ENCODE data around the gene ICAM2.
"Not testable (repeated sequence)": the region's sequence is repeated elsewhere in the genome, so short reads cannot be mapped to it uniquely, and the experiment has no call there.

ICAM2 gene

DNA sequence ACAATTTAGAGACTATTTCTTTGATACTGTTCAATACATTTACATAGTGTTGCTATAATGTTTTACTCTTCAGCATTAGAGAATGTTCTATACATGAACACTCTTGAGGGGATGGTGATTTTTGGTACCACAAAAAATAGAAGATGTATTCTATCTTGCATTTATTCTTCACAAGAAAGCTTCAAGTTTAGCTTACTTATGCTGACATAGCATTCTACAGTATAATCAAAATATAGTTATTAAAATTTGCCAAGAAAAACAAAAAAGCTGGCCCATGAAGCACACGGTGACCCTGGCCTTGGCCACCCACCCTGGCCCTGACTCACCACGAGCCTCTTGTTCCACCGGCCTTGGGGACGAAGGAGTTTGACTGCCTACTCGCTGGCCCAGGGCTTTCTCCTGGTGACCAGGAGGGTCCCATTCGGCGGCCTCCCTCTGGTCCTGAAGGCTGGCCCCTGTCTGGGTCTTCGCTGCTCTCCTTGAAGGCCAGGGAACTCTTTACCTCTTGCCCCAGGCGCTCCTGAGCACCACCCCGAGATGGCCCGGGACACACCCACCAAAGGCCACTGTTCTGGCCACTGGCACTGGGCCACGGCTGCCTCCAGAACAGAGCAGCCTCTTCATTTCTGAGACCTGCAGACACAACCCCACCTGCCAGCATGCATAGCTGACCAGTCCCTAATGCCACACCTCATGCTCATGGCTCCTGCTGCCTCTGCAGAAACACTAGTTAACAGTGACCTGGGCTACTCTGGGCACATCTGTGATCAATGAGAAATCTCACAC lies 22.5 kb upstream of the ICAM2 start:
- DNase-seq = no peak

DNA sequence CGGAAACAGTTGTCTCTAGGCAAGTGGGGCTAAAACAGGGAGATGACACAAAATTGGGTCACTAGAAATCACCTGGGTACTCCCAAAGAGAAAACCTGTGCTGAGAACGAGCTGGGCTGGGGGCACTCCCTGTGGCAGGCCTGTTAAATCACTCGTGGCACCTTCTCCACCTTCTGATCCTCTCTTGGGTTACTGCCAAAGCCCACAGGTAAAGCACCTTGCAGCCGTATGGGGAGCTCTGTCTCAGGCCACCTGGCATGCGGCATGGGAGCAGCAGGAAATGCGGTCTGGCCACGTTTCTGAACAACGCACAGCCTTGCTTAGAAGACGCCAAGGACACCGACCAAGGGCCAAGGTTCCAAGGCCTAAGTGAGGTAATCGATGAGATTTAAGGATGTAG lies 21.5 kb upstream of the ICAM2 start:
- DNase-seq = no peak

DNA sequence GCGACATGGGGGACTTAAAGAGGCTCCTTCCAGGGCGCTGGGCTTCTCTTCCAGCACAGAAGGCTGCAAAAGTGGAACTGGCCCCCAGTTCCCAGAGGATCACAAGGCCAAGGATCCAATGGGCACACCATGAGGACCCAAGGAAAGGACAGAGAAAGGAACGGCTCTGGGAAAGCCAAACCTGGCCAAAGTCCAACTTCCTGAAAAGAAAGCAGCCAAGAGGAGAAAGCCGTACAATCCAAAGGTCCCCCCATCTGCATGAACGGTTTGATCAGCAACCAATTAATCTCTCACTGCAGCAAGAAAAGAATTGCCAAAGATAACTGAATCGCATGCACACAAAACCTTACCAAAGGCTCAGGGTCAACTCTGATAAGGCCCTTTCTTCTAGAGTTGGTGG lies 19.8 kb upstream of the ICAM2 start:
- no peak for DNase-seq

DNA sequence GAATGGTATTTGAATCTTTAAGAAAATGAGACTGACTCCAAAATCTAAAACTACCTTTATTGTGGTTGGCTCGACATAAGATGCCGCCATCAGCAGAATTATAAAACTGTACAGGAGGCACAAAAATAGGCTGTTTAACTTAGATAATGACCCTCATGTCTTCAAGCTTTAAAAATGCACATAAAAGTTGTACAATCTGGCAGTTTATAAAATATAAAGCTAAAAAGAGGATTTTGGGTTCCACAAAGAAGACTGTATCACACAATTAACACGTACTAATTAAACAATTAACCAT lies 18.6 kb upstream of the ICAM2 start:
- no peak for DNase-seq

DNA sequence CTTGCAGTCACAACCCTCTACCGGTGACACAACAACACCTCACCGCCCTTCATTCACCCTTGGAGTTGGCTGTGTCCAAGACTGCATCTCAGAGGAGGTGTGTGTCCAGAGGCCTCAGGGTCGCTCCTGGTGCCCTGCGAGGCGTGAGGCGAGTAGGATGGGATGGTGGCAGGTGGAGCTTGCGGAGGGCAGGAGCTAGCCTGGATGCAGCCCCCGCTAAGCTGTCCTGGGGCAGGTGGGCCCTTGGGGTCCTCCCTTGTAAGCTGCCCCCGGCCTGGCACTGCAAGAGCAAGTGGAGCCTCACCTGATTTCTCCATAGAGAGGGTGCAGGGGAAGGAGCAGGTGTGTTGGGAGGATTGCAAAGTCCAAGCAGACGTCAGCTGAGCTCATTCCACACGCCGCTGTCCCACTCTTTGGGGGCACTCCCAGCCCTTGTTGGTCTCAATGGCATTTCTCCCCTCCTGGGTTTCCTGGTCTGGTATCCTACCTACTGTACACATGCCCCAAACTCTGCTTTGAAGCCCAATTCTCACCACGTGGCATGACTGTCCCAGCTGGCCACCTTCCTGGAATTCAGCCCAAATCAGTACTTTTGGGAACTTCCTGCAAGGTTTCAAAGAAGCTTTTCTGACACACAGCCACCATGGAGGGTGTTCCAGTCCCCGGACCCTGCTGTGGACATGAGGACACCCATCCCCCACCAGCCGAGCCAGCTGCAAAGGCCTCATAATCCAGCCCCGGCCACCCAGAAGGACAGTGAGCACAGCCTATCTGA lies 18.1 kb upstream of the ICAM2 start:
- DNase-seq = no peak

DNA sequence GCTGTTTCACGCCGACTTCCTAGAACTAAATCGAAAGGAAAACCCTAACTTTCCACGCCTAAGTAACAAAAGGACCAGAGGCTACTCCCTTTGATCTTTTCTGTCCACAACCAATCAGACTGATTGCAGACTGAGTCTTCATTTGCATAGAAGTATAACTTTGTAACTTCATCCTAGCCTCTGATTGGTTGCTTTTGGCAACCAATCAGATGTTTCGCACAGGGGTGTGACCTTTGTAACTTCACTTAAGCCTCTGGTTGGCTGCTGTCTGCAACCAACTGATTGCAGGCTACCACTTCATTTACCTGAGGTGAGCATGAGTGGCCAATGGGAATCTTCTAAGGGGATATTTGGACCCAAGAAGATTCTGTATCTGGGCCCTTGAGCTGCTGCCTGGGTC lies 17.4 kb upstream of the ICAM2 start:
- no peak for DNase-seq

DNA sequence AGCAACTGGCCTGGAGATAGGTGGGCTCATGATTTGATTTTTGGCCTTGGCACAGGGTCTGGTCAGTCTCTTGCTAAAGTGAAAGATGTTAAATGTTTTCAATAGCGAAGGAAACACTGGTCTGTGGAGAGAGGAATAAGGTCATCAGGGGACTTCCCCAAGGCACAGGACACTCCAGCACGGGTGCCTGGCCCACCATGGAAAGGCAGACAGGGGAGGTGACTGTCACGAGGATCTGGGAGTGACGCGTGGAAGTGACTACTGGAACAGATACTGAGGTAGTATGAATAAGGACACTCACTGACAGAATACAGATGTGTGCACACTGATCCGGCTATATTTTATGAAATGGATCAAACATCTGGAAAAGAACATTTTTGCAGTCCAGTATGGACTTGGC lies 16.7 kb upstream of the ICAM2 start:
- no peak for DNase-seq

DNA sequence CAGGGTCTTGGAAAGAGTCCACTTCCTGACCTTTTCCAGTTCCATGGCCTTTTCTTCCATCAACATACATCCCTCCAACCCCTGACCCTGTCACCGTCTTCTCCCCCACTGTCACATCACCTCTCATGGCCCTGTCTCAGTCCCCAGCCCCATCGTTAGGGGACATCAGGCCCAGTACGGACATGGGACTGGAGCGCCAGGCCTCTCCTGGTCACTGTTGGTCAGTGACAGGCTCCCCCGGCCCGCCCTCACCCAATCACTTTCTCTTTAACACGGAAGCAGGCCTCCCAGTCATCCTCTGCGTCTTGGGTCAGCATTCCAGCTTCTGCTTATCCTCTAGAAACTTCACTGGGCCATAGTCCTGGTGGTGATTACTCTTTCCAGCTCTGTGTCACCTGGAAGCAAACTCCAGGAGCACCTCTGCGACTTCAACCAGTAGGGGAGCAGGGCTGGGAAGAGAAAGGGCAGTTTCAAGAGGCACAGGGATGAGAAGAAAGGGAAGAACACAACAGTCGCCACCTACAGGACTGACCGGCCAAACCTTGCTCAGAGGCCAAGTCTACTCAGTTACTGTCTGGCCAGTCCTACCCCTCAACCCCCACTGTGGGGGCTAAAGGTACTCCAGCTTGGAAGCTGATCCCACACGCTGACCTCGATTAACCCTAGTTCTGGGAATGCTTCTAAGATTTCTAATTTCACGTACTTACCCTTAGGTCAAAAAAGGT lies 15.9 kb upstream of the ICAM2 start:
- DNase-seq = no peak

DNA sequence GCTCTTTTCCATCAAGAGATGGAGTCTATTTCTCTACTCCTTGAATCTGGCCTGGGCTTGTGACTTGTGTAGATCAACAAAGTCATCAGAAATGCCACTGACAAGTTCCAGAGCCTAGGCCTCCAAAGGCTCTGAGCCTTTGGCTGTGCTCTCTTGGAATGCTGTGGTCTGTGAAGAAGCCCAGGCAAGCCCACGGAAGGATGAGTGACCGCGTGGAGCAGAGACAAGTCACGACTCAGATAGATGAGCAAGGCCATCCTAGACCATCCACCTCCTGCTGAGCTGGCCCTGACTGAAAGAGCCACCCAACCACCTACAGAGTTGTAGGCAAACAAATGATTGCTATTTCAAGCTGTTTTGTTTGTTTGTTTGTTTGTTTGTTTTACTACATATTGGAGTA lies 11.6 kb upstream of the ICAM2 start:
- no peak for DNase-seq

DNA sequence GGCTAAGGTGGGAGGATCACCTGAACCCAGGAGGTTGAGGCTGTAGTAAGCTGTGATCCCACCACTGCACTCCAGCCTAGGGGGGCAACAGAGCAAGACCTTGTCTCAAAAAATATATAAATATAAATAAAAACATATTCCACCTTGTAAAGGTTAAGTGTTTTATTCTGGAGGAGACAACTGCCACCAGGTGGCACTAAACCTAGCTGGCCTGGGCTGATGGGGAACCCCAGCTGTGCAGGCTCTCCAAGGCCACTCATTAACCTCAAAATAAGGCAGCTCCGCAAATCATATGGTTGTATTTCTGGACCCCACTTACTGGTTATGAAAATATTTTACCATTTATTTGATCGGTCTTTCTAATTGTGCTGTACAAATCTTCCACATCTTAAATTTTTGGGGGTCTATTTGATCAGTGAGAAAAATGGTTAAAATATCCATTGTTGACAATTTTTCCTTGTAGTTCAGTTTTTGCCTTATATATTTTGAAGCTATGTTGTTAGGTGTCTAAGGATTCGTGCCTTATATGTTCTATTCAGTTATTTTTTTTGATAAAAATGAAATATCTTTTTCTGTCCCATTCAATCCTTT lies 8.5 kb upstream of the ICAM2 start:
- DNase-seq = peak; percentile 61

DNA sequence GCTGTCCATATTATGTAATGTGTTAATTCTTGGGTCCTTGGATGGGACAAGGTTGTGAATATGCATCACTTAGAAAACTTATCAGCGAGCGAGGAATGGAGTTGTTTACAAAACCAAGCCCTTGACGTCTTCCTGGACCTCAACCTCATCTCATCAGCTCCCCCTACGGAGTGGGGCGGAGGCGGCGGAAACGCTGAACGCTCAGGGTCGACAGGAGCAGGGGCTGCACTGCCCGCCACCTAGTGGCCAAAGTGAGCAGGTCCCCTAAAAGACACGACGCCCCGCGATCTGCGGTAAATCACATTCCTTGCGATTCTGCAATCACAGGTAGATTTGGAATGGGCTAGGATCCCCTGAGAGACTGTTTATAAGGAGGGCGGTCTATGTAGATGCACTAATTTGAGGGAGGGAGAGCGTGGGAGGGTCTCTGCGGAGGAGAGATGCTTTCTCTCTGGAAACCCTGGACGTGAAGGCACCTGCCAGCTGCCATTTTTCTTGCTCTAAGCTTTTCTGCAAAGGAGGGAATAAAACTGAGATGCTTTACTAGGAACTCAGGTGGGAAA lies 5.4 kb upstream of the ICAM2 start:
- peak; percentile 92 for DNase-seq

DNA sequence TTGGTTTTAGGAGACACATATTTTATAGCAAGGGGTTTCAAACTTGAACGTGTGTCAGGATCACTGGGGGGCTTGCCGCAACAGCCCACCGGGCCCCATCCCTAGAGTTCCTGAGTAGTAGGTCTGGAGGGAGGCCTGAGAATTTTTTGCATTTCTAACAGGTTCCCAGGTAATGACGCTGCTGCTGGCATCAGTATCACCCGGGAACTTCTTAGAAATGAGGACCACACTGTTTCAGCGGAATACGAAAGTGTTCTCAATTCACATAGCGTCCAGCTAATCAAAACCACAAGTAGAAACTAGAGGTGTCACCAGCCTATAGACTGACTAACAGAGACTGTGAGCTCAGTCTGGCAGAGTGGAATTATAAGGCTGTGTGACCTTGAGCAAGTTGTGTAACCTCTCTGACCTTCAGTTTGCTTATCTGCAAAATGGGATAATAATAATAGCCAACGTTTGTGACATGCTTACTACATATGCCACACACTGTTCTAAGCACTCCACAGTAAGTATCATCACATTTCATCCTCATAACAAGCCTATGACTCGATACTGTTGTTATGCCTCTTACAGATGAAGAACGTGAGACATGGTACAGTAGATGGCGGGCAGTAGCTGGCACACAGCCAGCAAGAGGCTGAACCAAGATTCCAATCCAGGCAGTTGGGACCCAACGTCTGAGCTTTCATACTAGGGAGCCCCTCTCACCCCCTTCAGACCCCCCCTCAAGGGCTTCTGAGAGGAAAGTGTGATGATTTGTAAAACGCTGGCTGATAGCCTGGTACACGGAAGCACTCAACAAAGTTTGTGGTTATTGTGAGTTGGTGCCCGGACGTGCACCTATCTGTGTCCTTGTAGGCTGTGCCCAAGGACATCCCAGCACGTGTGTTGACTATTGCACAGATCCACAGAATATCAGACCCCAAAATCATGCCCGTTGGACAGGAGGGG lies 4.6 kb upstream of the ICAM2 start:
- no peak for DNase-seq

DNA sequence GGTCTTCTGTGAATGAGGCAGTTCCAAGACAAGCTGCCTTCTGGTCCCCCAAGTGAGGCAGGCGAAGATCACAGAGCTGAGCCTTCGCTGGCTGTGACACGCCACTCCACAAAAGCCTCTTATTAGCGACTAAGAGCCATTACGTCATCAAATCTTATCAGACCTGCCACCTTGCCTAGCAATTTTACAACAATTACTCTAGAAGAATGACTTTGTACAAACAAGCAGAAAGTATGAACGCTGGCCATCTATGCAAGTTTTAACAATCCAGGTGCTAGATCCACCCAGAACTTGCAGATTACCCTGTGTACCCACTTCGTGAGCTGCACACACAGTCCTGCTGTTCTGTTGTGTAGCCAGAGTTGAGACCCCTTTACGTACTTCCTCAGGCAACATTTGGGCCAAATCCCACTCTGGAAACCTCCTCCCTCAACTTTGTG lies 3.8 kb upstream of the ICAM2 start:
- DNase-seq = no peak

DNA sequence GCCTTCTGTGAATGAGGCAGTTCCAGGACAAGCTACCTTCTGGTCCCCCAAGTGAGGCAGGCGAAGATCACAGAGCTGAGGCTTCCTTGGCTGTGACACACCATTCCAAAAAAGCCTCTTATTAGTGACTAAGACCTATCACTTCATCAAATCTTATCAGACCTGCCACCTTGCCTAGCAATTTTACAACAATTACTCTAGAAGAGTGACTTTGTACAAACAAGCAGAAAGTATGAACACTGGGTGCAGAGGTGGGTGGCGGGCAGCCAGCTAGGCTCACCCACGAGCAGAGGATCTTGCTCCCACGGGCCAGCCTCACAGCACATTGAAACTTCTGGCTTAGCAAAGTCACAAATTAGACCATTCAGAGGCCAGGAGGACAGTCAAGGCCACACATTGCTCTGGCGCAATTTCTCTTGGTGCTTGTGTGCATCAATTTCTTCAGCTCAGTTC lies 2.2 kb upstream of the ICAM2 start:
- DNase-seq = no peak

DNA sequence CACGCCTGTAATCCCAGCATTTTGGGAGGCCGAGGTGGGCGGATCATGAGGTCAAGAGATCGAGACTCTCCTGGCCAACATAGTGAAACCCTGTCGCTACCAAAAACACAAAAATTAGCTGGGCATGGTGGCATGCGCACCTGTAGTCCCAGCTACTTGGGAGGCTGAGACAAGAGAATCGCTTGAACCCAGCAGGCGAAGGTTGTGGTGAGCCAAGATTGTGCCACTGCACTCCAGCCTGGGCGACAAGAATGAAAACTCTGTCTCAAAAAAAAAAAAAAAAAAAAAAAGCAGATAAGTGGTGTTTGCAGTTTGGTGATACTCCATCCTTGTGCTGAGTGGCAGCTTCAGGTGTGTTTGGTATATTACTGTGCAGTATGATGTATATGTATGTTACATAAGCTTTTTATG lies 877 bp downstream of the ICAM2 start:
- not testable (repeated sequence) for DNase-seq

DNA sequence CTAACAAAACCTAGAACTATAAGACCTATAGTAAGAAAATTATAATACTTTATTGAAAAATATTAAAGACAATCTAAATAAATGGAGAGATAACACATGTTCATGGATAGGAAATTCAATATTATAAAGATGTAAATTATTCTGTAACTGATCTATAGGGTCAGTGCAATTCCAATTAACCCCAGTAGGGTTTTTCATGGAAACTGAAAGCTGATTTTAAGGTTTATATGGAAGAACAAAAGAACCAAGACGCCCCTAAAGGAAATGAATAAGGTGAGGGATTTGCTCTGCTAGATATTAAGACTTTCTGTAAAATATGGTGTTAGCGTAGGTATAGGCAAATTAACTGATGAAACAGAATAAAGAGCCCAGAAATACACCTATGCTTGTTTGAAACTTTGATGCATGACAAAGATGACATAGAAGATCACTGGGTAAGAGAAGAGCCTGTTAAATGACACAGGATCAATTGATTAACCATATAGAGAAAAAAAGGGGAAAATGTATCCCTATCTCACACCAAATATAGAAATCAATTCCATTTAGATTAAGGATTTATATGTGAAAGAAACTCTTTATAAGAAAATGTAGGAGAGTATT lies 3.0 kb downstream of the ICAM2 start:
- DNase-seq = no peak

DNA sequence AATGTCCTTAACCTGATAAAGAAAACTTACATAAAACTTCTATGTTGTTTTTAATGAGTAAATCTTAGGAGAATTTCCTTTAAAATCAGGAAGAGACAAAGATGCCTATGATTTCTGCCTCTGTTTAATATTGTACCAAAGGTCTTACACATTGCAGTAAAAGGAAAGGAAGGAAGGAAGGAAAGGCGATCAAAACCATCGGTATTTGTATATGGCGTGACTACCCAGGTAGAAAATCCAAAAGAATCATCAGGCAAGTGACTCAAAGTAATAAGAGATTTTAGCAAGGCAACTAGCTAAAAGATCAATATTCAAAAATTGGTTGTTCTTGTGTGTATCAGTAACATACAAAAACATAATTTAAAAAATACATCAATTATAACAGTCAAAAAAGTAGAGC lies 3.5 kb downstream of the ICAM2 start:
- no peak for DNase-seq

DNA sequence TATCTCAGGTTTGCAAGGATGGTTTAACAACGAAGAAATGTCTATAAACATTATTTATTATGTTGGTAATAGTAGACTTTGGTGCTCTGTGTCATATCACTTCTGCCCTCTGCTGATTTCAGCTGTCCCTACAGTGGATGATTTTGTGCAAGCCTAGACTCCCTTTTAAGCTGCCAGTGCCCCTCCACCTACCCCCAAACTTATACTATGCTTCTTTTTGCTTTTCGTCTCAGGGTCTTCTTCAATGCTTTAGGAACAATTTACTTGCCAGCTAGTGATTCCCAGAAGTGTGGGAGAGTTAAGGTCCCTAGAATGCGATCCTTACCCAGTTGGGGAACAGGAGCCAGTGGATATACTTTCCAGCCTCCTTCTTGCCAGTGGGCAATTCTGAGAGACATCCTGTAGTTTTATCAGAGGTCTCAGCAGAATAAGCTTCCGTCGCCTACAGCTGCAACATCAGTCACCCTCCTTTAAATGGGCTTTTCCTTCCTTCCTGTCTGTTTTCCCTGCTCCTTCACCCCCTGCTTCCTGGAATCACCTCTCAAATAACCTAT lies 4.1 kb downstream of the ICAM2 start:
- no peak for DNase-seq

DNA sequence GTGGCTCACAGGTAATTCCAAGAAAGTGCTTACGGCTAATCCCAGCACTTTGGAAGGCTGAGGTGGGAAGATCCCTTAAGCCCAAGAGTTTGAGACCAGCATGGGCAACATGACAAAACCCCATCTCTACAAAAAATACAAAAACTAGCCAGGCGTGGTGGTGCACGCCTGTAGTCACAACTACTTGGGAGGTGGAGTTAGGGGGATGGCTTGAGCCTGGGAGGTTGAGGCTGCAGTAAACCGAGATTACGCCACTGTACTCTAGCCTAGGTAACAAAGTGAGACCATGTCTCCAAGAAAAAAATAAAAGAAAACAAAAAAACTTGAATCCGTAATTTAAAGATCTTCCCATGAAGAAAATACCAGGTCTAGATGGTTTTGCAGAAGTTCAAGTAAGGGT lies 5.0 kb downstream of the ICAM2 start:
- DNase-seq = no peak

DNA sequence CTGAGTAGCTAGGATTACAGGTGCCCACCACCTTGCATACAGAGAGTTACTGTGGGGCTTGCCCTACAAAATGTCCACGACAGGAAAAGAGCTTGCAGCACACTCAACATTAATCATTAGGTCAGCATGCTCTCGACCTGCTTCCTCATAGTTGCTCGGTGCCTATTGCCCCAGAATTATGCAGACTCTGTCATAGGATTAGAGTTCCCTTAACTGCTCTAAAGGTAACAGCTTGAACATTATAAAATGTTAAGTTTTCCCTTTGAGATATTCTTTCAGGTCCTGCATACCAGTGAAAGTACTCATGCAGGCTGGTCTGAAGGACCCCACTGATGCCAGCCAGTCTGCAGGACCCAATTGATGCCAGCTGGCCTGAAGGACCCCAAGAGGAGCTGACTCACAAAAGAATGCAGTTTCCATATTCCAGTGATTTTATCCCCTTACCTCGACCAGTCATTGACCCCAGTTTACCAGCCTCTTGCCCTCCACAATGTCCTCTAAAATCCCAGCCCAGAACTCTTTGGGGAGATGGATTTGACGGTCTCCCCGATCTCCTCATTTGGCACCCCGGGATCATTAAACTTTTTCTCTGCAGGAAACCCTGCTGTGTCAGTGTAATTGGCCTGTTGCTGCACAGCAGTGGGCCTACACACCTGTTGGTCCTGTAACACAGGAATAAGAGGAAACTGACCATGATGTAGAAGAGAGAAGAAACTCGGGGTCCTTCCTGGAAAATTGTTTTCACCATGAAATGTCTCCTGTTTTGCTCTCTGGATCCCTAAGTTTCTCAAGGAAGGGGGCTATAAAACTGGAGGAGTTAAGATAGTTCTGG lies 10.6 kb downstream of the ICAM2 start:
- DNase-seq = no peak

Data from NCI-H1436 (cell line).